SK-N-SH treated with all-trans-retinoic acid at 6 μM for 48 hours (cell line): ENCODE data around the gene RGS19.

Source experiments
- ATAC-seq: fragments of 200-7000 bp; cut with Tn5 transposase; 3 replicates; pipeline ENCODE4 v1.9.1; 2020; ENCODE audit warnings: mild to moderate bottlenecking, moderate library complexity
- ARNTL ChIP-seq: fragments of 450-650 bp; formaldehyde crosslinking; IDR thresholded peaks from 2 replicates; pipeline ENCODE4 v1.5.0; 2020; ENCODE audit warnings: low read depth, mild to moderate bottlenecking, moderate library complexity, borderline replicate concordance
- CREB5 ChIP-seq: fragments of 250-450 bp; sonication (Bioruptor Pico); IDR thresholded peaks from 2 replicates; pipeline ENCODE4 v1.5.1; 2020; ENCODE audit warnings: low read depth, mild to moderate bottlenecking, moderate library complexity
- CSDC2 ChIP-seq: fragments of 250-450 bp; sonication (Bioruptor Pico); IDR thresholded peaks from 2 replicates; pipeline ENCODE4 v1.5.0; 2020; ENCODE audit warnings: mild to moderate bottlenecking, moderate library complexity
- ESRRG ChIP-seq: fragments of 250-450 bp; sonication (Bioruptor Pico); IDR thresholded peaks from 2 replicates; pipeline ENCODE4 v1.6.1; 2021; ENCODE audit warnings: mild to moderate bottlenecking
- GLIS3 ChIP-seq: fragments of 250-450 bp; sonication (Bioruptor Pico); IDR thresholded peaks from 2 replicates; pipeline ENCODE4 v1.5.0; 2020; ENCODE audit warnings: mild to moderate bottlenecking, moderate library complexity
- ISL1 ChIP-seq: fragments of 250-450 bp; sonication (Bioruptor Pico); IDR thresholded peaks from 2 replicates; pipeline ENCODE4 v2.1.2; 2022; ENCODE audit warnings: mild to moderate bottlenecking, moderate library complexity
- PATZ1 ChIP-seq: fragments of 250-450 bp; sonication (Bioruptor Pico); IDR thresholded peaks from 2 replicates; pipeline ENCODE4 v1.8.0; 2020; ENCODE audit warnings: mild to moderate bottlenecking, moderate library complexity, borderline replicate concordance
- PPARA ChIP-seq: fragments of 250-450 bp; sonication (Bioruptor Pico); IDR thresholded peaks from 2 replicates; pipeline ENCODE4 v1.5.0; 2020; ENCODE audit warnings: mild to moderate bottlenecking, borderline replicate concordance
- RARB ChIP-seq: fragments of 250-450 bp; sonication (Bioruptor Pico); IDR thresholded peaks from 2 replicates; pipeline ENCODE4 v1.8.0; 2021; ENCODE audit warnings: mild to moderate bottlenecking, moderate library complexity
- SNAI2 ChIP-seq: fragments of 250-450 bp; sonication (Bioruptor Pico); IDR thresholded peaks from 2 replicates; pipeline ENCODE4 v1.5.0; 2020; ENCODE audit warnings: mild to moderate bottlenecking, moderate library complexity
- TCF4 ChIP-seq: fragments of 250-450 bp; sonication (Bioruptor Pico); IDR thresholded peaks from 2 replicates; pipeline ENCODE4 v1.8.0; 2021; ENCODE audit warnings: mild to moderate bottlenecking, moderate library complexity, borderline replicate concordance
- TOX ChIP-seq: fragments of 250-450 bp; sonication (Bioruptor Pico); IDR thresholded peaks from 2 replicates; pipeline ENCODE4 v1.8.0; 2021; ENCODE audit warnings: mild to moderate bottlenecking, moderate library complexity, borderline replicate concordance
- TSHZ2 ChIP-seq: fragments of 250-450 bp; sonication (Bioruptor Pico); IDR thresholded peaks from 2 replicates; pipeline ENCODE4 v1.5.0; 2020; ENCODE audit warnings: mild to moderate bottlenecking, moderate library complexity
- ZC3H10 ChIP-seq: fragments of 250-450 bp; sonication (Bioruptor Pico); IDR thresholded peaks from 2 replicates; pipeline ENCODE4 v1.5.1; 2021; ENCODE audit warnings: mild to moderate bottlenecking, moderate library complexity
- ZFP3 ChIP-seq: fragments of 250-450 bp; sonication (Bioruptor Pico); IDR thresholded peaks from 2 replicates; pipeline ENCODE4 v1.5.0; 2020; ENCODE audit warnings: mild to moderate bottlenecking, moderate library complexity
- ZFP30 ChIP-seq: fragments of 450-650 bp; formaldehyde crosslinking; IDR thresholded peaks from 2 replicates; pipeline ENCODE4 v1.5.0; 2022; ENCODE audit warnings: mild to moderate bottlenecking, moderate library complexity
- ZNF565 ChIP-seq: fragments of 450-650 bp; formaldehyde crosslinking; conservative IDR thresholded peaks from 2 replicates; pipeline ENCODE4 v1.5.0; 2020; ENCODE audit warnings: low read depth, mild to moderate bottlenecking, moderate library complexity
- ZNF70 ChIP-seq: fragments of 450-650 bp; formaldehyde crosslinking; IDR thresholded peaks from 2 replicates; pipeline ENCODE4 v1.5.0; 2020; ENCODE audit warnings: mild to moderate bottlenecking, moderate library complexity
- ZNF8 ChIP-seq: fragments of 450-650 bp; formaldehyde crosslinking; IDR thresholded peaks from 2 replicates; pipeline ENCODE4 v1.5.0; 2020; ENCODE audit warnings: mild to moderate bottlenecking, moderate library complexity
- TF ChIP-seq, protein P1 (sequence below): fragments of 250-450 bp; sonication (Bioruptor Pico); IDR thresholded peaks from 2 replicates; pipeline ENCODE4 v1.8.0; 2021; ENCODE audit warnings: low read depth, mild to moderate bottlenecking, moderate library complexity, borderline replicate concordance
- TF ChIP-seq, protein P2 (sequence below): fragments of 250-450 bp; sonication (Bioruptor Pico); IDR thresholded peaks from 2 replicates; pipeline ENCODE4 v1.5.1; 2021; ENCODE audit warnings: mild to moderate bottlenecking, moderate library complexity

RGS19 gene

GRCh38 chr20:64073476-64074183, 5.7 kb downstream of the RGS19 start (continued):
- no peak for TF ChIP-seq TOX

DNA sequence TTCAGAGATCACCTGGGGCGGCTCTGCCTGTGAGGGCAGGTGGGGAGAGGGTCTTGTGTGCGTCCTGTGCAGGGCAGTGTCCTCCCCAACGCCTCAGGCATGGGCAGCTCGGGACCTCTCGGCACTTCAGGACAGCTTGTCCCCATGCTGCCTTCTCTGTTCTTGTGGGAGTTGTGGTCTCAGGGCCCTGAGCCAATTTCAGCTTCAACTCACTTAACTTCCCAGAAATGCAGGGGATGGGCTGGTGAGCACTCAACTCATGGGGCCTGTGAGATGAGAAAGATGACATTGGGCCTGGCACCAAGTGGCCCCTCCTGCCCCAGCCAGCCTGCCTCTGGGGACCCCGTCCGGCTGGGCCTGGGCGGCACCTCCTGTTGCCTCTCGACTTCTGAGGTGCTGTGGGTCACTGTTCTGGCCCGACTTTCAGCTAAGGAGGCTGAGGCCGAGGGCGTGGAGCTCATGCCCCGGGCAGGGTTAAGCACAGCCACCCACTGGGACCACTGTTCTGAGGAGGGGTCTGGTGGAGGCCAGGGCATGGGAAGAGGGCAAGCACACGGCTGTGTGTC, 6.7 kb downstream of the RGS19 start:
- ATAC-seq, result no peak
- TF ChIP-seq GLIS3 (CRISPR knock-in tag) (no peak), SNAI2 (CRISPR knock-in tag) (no peak), RARB (CRISPR knock-in tag) (no peak), ZFP30 (CRISPR knock-in tag) (no peak), CSDC2 (CRISPR knock-in tag) (no peak), ZNF565 (CRISPR knock-in tag) (no peak), ARNTL (CRISPR knock-in tag) (no peak), TOX (no peak), ZFP3 (CRISPR knock-in tag) (no peak), PPARA (CRISPR knock-in tag) (no peak), PATZ1 (CRISPR knock-in tag) (no peak), ISL1 (no peak), TSHZ2 (CRISPR knock-in tag) (no peak), ZNF70 (CRISPR knock-in tag) (no peak), ZNF8 (CRISPR knock-in tag) (no peak), CREB5 (no peak), ESRRG (CRISPR knock-in tag) (no peak)
- TF ChIP-seq, protein P1, sequence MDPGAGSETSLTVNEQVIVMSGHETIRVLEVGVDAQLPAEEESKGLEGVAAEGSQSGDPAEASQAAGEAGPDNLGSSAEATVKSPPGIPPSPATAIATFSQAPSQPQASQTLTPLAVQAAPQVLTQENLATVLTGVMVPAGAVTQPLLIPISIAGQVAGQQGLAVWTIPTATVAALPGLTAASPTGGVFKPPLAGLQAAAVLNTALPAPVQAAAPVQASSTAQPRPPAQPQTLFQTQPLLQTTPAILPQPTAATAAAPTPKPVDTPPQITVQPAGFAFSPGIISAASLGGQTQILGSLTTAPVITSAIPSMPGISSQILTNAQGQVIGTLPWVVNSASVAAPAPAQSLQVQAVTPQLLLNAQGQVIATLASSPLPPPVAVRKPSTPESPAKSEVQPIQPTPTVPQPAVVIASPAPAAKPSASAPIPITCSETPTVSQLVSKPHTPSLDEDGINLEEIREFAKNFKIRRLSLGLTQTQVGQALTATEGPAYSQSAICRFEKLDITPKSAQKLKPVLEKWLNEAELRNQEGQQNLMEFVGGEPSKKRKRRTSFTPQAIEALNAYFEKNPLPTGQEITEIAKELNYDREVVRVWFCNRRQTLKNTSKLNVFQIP (CRISPR knock-in tag), result no peak
- TF ChIP-seq, protein P2, sequence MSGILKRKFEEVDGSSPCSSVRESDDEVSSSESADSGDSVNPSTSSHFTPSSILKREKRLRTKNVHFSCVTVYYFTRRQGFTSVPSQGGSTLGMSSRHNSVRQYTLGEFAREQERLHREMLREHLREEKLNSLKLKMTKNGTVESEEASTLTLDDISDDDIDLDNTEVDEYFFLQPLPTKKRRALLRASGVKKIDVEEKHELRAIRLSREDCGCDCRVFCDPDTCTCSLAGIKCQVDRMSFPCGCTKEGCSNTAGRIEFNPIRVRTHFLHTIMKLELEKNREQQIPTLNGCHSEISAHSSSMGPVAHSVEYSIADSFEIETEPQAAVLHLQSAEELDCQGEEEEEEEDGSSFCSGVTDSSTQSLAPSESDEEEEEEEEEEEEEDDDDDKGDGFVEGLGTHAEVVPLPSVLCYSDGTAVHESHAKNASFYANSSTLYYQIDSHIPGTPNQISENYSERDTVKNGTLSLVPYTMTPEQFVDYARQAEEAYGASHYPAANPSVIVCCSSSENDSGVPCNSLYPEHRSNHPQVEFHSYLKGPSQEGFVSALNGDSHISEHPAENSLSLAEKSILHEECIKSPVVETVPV (CRISPR knock-in tag), result no peak
- TF ChIP-seq, all 23 proteins: peak for 0

DNA sequence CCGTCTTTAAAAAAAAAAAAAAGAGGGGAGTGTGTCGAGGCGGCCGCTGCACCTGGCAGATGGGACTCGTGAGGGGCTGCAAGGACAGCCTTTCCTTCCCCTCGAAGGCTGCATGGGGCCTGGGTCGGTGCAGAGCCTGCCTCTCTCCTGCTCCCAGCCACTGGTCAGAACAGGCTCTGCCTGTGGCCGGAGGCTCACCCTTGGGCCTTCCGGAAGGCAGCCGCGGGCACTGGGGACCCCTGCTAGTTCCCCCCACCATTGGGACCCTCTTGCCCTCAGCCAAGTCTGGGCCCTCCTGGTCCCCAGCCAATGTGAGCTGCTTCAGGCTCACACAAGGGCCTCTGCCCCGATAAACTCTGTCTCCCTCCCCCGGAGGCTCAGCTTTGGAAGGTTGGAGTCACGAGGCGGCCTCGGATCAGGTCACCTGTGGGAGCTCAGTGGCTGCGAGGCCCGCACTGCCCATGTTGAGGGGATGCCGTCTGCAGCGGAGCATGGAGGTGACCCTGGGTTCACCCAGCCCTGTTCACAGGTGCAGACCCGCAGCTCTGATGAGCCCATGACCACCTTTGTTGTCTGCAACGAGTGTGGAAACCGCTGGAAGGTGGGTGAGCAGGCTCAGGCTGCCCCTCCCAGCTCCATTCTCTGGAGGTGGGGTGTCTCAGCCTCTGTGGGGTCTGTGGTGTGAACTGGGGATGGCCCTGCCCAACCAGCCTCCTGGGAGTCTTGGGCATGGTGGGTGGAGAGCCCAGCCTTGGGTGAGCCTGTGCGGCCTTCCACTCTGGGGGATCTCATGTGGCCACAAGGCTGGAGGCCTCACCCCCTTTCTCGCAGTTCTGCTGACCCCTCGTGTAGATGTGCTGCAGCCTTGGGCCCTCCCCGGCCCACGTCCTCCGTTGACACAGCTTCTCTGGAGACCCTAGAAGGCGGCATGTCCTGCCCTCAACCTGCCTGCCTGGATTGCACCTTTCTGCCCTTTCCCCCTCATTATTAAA, 7.7 kb downstream of the RGS19 start:
- no peak for TF ChIP-seq RARB (CRISPR knock-in tag)
- no peak for TF ChIP-seq ZNF565 (CRISPR knock-in tag)
- TF ChIP-seq CSDC2 (CRISPR knock-in tag), result no peak
- no peak for TF ChIP-seq GLIS3 (CRISPR knock-in tag)
- no peak for TF ChIP-seq SNAI2 (CRISPR knock-in tag)
- TF ChIP-seq CREB5, result no peak
- no peak for TF ChIP-seq ZFP3 (CRISPR knock-in tag)
- TF ChIP-seq ZC3H10 (CRISPR knock-in tag), result no peak
- TF ChIP-seq TCF4 (CRISPR knock-in tag), result no peak
- TF ChIP-seq ESRRG (CRISPR knock-in tag), result no peak
- no peak for TF ChIP-seq PATZ1 (CRISPR knock-in tag)
- ATAC-seq, result no peak
